Measurements from ENCODE around the gene APOL3.

DNA sequence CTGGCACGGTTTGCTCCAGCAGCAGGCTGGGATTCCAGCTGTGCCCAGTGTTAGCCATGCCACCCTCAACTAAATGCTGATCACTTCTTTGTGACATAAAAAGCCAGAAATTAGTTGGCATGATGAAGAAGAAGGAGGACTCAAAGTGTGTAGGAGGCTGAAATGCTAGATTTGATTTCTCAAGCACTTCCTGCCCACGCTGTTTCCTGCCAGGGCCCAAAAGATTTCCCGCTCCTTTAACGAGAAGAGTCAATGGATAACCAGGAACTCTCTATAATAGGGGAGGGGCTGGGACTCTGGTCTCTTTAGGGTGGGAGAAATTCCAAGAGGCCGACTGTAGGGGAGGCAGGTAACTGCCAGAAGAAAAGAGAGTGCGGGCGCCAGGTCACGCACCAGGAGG is 26.4 kb downstream of the APOL3 start:
- TF ChIP-seq CTCF (IDR thresholded peaks at IDR 0.05) (no peak), POLR2A (IDR thresholded peaks at IDR 0.05) (no peak)
